Liver (tissue), 3 donors: ENCODE results near the gene P2RX3.

Experiments used
- GABPA ChIP-seq, 2 donors: IDR thresholded peaks in 1 of 2; conservative IDR thresholded peaks in 1 of 2; 2 replicates each; pipeline ENCODE4 v1.6.1; 2016; ENCODE audit warnings: antibody characterized with exemption in 2 of 2, mild to moderate bottlenecking in 1 of 2, moderate library complexity in 1 of 2
- HNF4A ChIP-seq, 2 donors: conservative IDR thresholded peaks; 2 replicates each; pipeline ENCODE4 v1.6.1; 2016; ENCODE audit warnings: antibody characterized with exemption in 2 of 2, mild to moderate bottlenecking in 2 of 2
- JUND ChIP-seq, 2 donors: IDR thresholded peaks; 2 replicates each; pipeline ENCODE4 v1.6.1; 2016; ENCODE audit warnings: antibody characterized with exemption in 2 of 2
- RAD21 ChIP-seq, 2 donors: IDR thresholded peaks; 2 replicates each; pipeline ENCODE4 v1.6.1; 2016; ENCODE audit warnings: antibody characterized with exemption in 2 of 2, mild to moderate bottlenecking in 2 of 2
- RXRA ChIP-seq, 2 donors: IDR thresholded peaks; 2 replicates each; pipeline ENCODE4 v1.6.1; 2017 to 2018; ENCODE audit warnings: antibody characterized with exemption in 2 of 2, mild to moderate bottlenecking in 1 of 2
- SP1 ChIP-seq: IDR thresholded peaks from 2 replicates; pipeline ENCODE4 v1.6.1; 2018; ENCODE audit warnings: antibody characterized with exemption, mild to moderate bottlenecking
- TAF1 ChIP-seq: conservative IDR thresholded peaks from 2 replicates; pipeline ENCODE4 v1.6.1; 2016; ENCODE audit warnings: antibody characterized with exemption, mild to moderate bottlenecking
- YY1 ChIP-seq: IDR thresholded peaks from 2 replicates; pipeline ENCODE4 v1.6.1; 2016; ENCODE audit warnings: antibody characterized with exemption, mild to moderate bottlenecking
- TF ChIP-seq, protein P1 (sequence below): fragments of 150-350 bp; IDR thresholded peaks from 2 replicates; pipeline ENCODE4 v1.5.1; 2017; ENCODE audit warnings: improper control_type of control experiment, low read depth, low read length; ENCODE audit not compliant: missing input control
- TF ChIP-seq, protein P2 (sequence below): IDR thresholded peaks from 2 replicates; pipeline ENCODE4 v1.6.1; 2016; ENCODE audit warnings: antibody characterized with exemption, mild to moderate bottlenecking
- TF ChIP-seq, protein P3 (sequence below): IDR thresholded peaks from 2 replicates; pipeline ENCODE4 v1.6.1; 2016; ENCODE audit warnings: antibody characterized with exemption
- TF ChIP-seq, protein P4 (sequence below): IDR thresholded peaks from 2 replicates; pipeline ENCODE4 v1.6.1; 2016; ENCODE audit warnings: antibody characterized with exemption
- TF ChIP-seq, protein P5 (sequence below): IDR thresholded peaks from 2 replicates; pipeline ENCODE4 v1.6.1; 2016; ENCODE audit warnings: antibody characterized with exemption
- donor health status: healthy.
- donor health status: healthy.

DNA sequence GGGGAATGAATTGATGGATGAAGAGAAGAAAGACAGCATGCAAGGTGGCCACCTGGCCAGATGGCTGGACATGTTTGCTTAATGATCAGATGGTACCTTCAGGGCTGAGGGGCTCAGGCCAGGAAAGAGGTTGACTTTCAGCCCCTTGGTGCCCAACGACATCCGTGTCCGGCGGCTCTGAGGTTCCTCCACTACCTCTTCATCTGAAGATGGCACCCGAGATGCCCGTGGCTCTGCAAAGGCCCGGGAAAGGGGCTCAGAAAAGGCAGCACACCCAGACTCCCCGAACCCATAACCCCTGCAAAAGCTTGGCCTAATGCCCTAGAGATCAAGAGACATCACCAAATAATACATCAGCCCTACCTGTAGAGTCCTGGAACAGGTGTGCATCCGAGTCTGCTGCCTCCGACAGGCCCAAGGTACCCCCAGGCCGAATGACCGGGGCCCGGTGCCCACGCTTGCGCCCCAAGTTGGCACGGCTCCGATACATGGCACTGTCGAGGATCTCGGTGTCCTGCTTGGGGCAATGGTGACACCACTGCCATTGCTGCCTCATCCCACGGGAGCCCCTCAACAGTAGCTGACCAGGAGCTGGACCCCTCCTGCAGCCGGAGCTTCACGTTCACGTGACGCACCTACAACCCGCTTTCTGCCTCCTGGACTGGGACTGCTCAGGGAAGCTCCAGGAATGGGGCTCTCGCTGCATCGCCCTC, 36.3 kb upstream of the P2RX3 start:
- TF ChIP-seq, protein P1, sequence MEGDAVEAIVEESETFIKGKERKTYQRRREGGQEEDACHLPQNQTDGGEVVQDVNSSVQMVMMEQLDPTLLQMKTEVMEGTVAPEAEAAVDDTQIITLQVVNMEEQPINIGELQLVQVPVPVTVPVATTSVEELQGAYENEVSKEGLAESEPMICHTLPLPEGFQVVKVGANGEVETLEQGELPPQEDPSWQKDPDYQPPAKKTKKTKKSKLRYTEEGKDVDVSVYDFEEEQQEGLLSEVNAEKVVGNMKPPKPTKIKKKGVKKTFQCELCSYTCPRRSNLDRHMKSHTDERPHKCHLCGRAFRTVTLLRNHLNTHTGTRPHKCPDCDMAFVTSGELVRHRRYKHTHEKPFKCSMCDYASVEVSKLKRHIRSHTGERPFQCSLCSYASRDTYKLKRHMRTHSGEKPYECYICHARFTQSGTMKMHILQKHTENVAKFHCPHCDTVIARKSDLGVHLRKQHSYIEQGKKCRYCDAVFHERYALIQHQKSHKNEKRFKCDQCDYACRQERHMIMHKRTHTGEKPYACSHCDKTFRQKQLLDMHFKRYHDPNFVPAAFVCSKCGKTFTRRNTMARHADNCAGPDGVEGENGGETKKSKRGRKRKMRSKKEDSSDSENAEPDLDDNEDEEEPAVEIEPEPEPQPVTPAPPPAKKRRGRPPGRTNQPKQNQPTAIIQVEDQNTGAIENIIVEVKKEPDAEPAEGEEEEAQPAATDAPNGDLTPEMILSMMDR = no peak
- TF ChIP-seq, protein P2, sequence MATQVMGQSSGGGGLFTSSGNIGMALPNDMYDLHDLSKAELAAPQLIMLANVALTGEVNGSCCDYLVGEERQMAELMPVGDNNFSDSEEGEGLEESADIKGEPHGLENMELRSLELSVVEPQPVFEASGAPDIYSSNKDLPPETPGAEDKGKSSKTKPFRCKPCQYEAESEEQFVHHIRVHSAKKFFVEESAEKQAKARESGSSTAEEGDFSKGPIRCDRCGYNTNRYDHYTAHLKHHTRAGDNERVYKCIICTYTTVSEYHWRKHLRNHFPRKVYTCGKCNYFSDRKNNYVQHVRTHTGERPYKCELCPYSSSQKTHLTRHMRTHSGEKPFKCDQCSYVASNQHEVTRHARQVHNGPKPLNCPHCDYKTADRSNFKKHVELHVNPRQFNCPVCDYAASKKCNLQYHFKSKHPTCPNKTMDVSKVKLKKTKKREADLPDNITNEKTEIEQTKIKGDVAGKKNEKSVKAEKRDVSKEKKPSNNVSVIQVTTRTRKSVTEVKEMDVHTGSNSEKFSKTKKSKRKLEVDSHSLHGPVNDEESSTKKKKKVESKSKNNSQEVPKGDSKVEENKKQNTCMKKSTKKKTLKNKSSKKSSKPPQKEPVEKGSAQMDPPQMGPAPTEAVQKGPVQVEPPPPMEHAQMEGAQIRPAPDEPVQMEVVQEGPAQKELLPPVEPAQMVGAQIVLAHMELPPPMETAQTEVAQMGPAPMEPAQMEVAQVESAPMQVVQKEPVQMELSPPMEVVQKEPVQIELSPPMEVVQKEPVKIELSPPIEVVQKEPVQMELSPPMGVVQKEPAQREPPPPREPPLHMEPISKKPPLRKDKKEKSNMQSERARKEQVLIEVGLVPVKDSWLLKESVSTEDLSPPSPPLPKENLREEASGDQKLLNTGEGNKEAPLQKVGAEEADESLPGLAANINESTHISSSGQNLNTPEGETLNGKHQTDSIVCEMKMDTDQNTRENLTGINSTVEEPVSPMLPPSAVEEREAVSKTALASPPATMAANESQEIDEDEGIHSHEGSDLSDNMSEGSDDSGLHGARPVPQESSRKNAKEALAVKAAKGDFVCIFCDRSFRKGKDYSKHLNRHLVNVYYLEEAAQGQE = no peak
- TF ChIP-seq RAD21 (IDR thresholded peaks at IDR 0.05) (no peak), RXRA (IDR thresholded peaks at IDR 0.05) (no peak), YY1 (no peak), SP1 (no peak), JUND (IDR thresholded peaks at IDR 0.05) (no peak), TAF1 (no peak), GABPA (IDR thresholded peaks at IDR 0.05 in 1 of 2, conservative IDR thresholded peaks at IDR 0.05 in 1 of 2) (no peak), HNF4A (conservative IDR thresholded peaks at IDR 0.05) (no peak)
- TF ChIP-seq, protein P3, sequence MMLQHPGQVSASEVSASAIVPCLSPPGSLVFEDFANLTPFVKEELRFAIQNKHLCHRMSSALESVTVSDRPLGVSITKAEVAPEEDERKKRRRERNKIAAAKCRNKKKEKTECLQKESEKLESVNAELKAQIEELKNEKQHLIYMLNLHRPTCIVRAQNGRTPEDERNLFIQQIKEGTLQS = no peak
- TF ChIP-seq, protein P4, sequence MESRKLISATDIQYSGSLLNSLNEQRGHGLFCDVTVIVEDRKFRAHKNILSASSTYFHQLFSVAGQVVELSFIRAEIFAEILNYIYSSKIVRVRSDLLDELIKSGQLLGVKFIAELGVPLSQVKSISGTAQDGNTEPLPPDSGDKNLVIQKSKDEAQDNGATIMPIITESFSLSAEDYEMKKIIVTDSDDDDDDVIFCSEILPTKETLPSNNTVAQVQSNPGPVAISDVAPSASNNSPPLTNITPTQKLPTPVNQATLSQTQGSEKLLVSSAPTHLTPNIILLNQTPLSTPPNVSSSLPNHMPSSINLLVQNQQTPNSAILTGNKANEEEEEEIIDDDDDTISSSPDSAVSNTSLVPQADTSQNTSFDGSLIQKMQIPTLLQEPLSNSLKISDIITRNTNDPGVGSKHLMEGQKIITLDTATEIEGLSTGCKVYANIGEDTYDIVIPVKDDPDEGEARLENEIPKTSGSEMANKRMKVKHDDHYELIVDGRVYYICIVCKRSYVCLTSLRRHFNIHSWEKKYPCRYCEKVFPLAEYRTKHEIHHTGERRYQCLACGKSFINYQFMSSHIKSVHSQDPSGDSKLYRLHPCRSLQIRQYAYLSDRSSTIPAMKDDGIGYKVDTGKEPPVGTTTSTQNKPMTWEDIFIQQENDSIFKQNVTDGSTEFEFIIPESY = no peak
- TF ChIP-seq, protein P5, sequence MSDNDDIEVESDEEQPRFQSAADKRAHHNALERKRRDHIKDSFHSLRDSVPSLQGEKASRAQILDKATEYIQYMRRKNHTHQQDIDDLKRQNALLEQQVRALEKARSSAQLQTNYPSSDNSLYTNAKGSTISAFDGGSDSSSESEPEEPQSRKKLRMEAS = no peak
